ENCODE measurements around the gene SLC36A4.
"Not testable (repeated sequence)": the region's sequence is repeated elsewhere in the genome, so short reads cannot be mapped to it uniquely, and the experiment has no call there.

SLC36A4 gene

DNA sequence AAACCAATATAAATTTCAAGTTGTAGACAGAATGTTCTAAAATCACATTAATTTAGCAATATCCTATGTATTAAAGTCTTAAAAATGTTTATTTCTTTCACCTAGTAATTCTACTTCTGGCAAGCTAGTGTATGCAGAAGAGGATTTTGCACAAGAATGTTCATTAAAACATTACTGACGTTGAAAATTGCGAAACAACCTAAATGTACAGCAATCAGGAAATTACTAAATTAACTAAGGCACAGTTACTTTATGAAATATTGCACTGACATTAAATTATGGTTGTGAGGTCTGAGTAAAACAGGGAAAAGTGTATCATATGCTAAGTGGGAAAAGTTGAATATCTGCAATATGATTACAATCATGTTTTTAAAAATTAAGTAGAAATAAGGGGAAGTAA lies 4.1 kb downstream of the SLC36A4 start:
- DNase-seq, result no peak

DNA sequence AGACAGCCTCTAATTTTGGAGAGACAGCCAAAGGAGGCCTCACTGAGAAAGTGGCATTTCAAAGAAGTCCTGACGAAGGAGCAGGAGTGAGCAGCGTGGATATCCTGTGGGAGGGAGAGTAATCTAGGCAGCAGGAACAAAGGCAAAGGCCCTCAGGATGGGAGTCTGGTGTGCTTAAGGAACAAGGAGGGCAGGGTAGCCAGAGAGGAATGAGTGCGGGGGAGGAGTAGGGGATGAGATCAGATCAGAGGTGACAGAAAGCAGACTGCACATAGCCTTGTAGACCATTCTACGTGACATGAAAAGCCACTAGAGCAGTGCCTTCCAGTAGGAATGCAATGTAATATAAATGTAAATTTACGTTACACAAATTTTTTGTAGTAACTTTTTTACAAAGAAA lies 5.6 kb downstream of the SLC36A4 start:
- DNase-seq, result no peak

DNA sequence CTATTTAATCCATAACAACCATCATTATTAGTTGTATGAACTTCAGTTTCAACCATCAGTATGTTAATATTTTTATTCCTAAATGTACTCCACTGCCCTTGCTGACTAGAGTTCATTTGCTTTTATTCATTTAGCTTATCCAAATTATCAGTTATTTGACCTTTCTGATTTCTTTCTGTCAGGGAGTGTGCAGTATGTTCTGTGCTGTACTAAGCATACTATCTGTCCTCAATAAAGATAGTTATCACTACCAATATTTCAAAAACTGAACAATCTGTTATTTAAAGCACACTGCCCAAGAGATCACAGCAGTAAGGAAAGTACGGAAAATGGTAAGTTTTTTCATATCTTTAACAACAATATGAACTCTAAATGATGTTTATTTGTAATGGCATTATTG lies 8.3 kb downstream of the SLC36A4 start:
- no peak for DNase-seq

DNA sequence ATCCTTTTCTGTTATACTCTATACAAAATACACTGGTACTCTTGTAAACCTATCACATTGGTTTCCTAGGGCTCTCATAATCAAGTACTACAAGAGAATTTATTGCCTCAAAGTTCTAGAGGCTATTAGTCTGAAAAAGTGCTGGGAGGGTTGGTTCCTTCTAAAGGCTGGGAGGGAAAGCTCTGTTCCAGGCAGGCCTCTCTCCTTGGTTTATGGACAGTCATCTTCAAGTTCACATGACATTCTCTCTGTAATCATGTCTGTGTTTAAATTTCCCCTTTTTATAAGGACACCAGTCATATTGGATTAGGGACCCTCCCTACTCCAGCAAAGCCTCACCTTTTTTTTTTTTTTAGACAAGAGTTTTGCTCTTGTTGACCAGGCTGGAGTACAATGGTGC lies 9.1 kb downstream of the SLC36A4 start:
- no peak for DNase-seq

DNA sequence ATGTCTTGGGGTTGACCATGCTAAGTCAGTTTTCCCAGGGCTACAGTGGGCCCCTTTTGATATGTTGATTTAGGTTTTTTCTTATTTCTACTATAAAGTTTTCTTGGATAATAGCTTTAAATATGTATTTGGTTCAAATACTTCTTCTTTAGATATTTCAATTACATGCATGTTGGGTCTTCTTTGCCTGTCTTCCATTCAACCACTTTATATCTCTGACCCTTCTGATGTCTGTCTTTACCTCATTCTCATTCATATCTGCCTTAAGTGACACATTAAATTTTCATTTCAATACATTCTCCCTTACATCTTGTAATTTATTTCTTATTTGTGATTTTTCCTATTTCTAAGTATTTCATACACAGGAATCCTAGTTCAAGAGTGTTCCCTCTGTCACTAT lies 10.5 kb downstream of the SLC36A4 start:
- no peak for DNase-seq

DNA sequence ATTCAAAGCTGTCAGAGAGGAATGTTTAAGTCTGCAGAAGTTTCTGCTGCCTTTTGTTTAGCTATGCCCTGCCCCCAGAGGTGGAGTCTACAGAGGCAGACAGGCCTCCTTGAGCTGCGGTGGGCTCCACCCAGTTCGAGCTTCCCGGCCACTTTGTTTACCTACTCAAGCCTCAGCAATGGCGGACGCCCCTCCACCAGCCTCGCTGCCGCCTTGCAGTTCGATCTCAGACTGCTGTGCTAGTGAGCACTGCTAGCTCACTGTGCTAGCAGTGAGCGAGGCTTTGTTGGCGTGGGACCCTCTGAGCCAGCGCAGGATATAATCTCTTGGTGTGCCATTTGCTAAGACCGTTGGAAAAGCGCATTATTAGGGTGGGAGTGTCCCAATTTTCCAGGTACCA lies 19.9 kb downstream of the SLC36A4 start:
- not testable (repeated sequence) for DNase-seq

DNA sequence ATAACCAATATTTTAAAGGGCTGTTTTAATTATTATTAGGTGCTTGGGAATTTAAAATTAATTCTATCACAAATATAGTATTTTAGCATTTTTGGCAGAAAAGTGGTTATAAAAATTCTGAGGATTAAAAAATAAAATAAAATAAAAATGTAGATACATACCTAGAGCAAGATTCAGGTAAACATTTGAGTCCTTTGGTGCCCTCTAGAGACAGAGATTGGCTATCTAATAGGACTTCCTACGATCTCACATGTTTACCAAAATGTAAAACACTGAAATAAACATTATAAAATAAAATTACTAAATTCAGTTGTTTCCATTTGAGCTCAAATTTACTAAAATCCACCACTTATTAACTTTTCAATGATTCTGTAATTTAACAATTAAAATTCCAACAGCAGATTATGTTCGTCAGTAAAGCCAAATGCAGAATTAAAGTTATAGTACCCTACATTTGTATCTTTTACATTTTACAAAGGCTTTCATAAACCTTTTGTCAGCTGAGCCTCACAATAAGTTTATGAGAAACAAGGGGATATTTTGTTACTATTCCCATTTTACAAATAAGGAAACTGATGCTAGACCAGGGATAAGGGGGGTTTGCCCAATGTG lies 27.7 kb downstream of the SLC36A4 start:
- DNase-seq, result no peak

DNA sequence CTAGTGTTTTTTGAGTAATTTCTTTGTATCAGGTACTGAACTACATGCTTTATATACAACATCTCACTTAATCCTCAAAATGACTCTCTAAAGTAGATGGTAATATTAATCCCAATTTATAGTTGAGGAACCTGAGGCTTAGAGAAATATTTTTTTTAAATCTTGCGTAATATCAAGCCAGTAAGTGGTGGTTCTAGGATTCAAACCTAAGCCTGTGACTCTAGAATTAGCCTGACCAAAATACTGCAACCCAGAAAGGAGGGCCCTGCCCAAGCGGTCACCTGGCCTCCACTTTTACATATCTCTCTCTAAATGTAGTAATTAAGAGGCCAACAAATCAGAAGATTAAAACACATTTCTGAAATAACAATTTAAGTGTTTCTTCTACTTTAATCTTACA lies 28.6 kb downstream of the SLC36A4 start:
- DNase-seq, result no peak

DNA sequence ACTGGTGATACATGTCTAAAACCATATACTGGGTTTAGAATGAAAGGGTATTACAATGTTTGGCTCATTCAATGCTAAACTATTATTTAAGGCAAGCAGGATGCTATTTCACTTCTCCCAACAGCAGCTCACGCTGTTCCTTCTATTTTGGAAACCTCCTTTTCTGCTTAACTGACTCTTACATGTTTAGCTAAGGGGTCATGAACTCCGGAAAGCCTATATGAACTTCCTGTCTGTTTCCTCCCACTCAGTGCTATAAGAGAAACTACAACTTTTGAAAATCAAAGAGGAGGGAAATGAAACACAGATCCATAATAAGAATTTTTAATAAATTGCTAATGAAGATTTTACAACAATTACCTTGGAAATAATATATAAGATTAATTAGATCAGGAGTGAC lies 30.9 kb downstream of the SLC36A4 start:
- no peak for DNase-seq

DNA sequence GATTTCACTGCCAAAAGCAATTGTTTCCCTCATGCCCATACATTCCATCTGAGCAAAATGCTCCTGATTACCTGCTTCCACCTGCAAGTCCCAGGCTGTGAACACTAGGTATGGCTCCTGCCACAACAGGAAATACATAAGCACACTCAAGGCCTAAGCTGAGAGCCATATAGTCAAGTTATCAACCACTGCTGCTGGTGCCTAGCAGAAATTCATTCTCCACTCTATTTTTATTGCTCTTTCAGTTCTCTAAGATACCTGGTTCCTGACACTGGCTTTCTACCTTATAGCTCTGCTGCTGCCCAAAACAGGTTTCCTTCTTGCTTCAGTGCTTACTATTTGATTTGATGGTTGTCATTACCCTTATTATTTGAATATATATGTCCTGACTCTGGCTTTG lies 31.6 kb downstream of the SLC36A4 start:
- no peak for DNase-seq

DNA sequence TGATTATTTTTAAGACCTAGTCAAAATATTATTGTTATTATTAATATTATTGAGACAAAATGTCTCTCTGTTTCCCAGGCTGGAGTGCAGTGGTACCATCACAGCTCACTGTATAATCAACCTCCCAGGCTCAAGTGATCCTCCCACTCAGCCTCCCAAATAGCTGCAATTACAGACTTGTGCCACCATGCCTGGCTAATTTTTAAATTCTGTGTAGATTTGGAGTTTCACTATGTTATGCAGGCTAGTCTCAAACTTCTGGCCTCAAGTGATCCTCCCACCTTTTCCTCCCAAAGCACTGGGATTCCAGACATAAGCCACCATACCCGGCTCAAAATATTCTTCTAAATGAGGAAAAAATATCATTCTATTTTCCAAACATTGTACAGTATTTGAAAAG lies 37.0 kb downstream of the SLC36A4 start:
- no peak for DNase-seq

DNA sequence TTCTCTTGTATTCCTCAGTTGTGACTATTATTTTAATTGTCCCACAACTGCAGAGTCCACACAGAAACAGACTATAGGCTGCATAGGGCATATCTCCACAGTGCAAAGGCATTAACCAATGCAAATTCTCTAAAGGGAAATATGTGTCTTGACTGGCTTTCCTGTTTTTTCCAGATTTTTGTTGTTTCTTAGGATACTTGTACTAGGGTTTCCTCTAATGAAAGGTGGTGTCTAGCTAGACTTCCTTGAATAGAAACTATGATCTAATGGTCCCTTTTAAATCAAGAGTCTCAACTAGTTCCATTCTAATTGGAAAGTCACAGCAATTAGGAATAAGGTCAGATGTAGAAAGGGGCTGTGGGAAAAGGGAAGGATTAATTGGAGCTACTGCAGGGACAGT lies 37.6 kb downstream of the SLC36A4 start:
- DNase-seq, result no peak

DNA sequence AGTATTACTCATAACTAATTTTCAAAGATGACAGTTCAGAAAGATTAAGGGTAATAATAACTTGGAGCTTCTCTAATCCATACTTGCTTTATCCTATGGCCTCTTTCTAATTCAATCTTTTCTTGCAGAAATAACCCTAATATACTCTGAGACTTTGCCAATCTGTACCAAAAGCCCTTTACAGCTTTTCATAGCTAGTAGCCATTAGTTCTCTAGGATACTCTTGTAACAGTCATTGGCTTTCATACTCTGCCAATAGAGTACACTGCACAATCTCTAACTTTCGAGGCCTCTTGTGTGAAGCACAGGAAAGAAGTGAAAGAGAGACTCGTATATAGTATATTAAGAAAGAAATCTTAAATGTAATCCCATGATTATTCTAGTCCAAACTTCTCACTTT lies 38.1 kb downstream of the SLC36A4 start:
- DNase-seq, result no peak

DNA sequence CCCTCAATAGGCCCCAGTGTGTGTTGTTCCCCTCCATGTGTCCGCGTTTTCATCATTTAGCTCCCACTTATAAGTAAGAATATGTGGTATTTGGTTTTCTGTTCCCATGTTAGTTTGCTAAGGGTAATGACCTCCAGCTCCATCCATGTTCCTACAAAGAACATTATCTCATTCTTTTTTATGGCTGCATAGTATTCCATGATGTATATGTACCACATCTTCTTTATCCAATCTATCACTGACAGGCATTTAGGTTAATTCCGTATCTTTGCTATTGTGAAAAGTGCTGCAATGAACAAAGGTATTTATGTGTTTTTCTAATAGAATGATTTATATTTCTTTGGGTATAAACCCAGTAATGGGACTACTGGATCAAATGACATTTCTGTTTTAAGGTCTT lies 42.1 kb downstream of the SLC36A4 start:
- DNase-seq, result no peak

DNA sequence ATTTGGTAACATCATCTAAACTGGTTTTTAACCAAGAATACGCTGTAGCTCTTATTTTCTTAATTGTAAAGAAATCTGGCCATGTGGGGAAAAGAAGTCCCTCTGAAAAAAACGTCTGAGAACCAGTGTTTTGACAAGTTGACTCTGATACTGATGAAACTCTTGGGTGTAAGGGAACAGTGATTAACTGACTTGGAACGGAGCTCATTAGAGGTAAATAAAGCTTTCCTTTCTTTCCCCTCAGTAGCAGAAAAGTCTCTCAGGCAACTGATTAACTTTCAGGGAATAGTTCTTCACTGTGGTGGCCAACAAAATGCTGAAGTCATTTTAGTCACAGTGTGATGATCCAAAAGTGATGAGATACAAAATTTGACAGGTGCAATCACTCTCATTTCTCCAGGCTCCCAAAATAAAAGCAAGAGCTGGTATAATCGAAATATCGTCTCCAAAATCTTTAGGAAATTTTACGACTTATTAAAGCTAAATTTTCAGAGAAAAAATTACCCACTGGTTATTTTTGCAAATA lies 52.3 kb downstream of the SLC36A4 start:
- no peak for DNase-seq

DNA sequence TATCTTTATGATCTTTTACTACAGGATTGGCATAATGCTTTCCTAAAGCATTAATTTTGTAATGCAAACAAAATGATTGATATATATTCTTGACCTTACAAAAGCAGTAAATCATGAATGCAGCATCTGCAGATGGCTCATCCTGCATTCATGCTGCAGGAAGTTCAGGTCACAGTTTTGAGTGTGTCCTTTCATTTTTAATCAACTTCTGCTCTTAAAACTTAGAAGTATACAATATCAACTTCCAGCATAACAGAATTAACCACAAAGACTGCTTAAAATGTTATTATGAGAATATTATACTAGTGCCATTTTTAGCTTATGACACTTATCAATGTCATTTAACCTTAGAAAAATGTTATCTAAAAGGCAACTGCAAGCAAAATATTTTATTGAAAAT lies 54.0 kb downstream of the SLC36A4 start:
- no peak for DNase-seq

DNA sequence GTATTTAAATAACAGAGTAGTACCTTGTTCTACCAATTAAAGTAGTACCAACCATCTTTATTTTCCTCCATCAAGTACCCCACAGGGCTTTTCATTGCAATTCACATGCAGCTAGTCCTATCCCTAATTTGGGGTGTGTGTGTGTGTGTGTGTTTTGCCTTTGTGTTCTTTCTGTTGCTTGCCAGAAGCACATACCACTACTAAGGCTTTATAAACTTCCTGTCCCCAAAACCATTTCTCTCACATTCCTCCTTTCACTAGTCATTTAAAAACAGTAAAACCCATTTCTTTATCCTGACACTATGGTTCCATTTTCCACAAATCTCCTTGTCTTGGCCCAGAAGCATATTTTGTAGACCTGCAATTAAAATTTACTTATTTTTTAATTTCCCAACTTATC lies 54.6 kb downstream of the SLC36A4 start:
- DNase-seq, result no peak

DNA sequence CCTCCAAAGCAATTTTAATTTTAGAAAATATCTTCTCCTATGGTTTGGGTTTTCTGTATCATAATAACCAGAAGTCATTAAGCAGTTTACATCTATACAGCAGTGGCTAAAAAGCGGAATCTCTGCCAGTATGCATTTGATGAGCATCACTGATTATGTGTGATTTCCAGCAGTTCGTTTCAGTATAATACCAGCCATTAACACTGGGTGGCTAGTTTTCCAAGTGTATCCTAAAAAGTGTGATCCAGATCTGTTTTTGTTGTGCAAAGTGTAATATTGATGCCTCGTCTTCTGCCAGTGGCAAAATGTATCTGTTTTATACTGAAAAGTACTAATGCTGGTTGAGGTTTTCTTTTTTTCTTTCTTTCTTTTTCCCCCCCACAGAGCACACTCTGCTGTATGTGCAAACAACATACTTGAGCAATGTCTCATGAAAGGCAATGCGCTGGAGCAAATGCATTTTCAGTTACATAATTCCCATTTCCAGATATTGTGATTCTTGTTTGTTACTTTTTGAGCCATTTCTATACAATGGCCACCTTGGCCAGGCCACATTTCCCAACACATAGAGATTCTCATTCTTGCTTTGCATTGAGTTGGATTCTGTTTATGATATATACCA lies 64.2 kb downstream of the SLC36A4 start:
- no peak for DNase-seq

DNA sequence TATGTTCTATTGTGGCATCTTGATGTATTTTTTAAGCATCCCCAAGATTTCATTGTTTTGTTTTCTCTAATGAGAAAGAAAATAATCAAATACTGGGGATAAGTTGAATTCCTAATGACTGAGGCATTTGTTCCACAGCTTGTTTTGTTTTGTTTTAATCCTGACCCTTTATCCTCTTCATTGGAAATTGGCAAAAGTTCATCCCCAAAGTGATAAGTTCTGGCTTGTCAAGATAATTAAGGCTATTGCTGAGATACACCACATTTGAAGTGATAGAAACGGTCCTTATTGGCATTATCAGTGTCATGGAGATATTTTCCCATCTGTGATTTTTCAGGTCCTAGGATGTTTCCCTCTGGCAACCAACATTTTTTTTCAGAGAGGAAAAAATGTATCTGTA lies 65.0 kb downstream of the SLC36A4 start:
- no peak for DNase-seq

DNA sequence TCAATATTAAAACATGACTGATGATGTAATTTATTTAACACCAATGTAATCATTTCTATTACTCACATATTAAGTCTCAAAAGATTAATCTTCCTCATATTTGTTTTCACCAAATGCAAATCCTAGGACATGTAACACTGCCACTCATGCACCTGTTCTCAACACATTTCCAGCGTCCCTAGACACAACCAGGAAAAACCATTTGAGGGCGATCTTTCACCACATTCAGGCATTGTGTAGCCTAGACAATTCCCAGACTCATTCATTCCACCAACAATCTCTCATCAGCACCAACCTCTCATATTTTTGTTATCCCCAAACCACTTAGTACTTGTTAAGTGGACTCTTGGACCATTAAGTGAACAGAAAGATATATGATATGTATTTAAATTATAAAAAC lies 66.1 kb downstream of the SLC36A4 start:
- DNase-seq, result no peak

DNA sequence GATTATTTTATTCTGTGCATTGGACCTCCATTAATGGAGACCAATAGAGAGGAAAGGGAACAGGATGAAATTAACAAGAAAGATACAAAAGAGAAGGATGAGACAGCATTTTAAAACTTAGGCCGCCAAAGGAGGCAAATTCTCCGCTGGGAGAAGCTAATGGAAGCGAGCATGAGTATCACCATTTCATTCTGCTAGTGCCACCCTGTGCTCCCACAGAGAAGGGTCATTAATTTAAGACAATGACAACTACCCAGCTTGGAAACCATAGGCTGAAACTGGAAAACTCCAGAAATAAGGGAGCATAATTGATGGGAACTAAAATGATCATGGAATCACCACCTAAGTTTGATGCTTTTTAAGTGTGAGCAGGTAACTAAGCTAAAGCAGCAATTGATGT lies 69.2 kb downstream of the SLC36A4 start:
- no peak for DNase-seq

DNA sequence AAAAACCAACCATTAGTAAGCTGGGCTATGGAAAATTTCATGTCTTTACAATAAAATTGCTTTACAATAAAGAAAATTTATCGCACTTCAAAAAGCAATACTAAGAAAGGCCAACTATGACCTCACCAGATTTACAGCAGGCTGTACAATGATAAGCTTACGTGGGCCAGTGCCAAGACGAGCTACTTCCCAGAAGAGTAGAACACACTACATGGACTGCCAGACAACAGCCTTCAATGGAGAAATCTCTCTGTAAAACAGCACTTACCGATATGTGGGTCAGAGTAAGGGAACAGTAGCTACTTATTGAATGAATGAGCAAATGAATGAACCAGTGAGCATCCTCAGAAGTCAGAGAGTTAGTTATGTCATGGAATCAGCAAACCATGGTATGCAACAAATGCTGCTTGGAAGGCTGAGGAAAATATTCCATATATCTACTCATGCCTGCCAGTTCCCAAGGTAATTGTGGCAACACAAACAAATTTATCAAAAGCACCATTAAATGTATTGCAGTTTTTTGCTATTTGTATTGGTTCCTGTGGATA lies 74.4 kb downstream of the SLC36A4 start:
- DNase-seq, result no peak

DNA sequence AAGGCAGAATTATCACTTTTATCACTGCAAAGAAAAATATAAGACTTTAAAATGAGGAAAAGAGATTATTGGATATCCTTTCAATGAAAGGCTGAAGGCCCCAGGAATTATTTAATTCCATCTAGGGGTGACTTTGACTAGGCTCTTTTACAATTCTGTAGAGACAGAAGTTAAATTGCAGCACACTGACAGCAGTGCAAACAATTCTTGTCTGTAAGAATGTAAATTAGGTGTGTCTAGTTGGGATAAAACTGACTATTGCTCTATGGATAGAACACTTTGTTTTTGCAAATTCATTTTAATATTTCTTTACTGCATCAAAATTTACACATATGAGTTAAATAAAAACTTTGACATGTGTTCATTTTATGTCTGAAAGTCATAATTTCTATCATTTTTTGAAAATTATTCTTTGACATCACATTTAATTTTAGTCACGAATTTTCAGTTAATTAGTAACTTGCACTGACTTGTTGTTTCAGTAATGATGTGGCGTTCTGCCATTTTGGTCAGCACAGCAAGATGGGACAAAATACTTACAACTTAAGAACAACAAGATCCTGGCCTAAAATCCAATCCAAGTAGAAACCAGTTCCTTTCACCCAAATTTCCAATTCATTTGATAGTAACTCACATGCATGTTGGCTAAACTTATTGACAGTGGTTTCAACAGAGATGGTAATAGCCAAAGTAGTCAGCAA lies 75.1 kb downstream of the SLC36A4 start:
- DNase-seq, result no peak

DNA sequence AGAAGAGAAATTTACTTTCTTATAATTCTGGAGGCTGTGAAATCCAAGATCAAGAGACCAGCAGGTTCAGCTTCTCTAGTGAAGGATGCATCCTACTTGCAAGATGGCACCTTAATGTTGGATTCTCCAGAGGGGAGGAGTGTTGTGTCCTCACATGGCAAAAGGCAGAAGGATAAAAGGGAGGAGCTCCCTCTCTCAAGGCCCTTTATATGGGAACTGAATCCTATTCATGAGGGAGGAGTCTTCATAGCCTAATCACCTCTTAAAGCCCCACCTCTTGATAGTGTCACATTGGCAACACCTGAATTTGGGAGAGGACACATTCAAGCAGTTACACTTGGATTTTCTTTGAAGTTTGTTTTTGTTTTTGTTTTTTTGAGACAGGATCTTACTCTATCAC lies 79.5 kb downstream of the SLC36A4 start:
- no peak for DNase-seq

All from stimulated activated naive CD4-positive, alpha-beta T cell treated with Interleukin-2 at 50 U/mL for 16 hours (primary cell).